ENCODE results near the gene BCAS1. TPM values are rescaled to one million over a fixed set of nuclear protein-coding genes. Genes with fewer than 3 reads are reported as not detected.
A peak's percentile ranks its signal among the peaks of the same experiment; 100 is the strongest.

The BCAS1 gene
- total RNA-seq, 2 donors from 2014 or later: not detected

- no peak overlapping the region for H3K4me3 ChIP-seq (ENCODE audit: low read length)
- no peak for DNase-seq
- H3K27ac ChIP-seq (ENCODE audit: low read depth, low read length): no peak overlapping the region
- 65 to 71% methylated on average over 7 to 8 of the region's 8 CpGs for WGBS, 2 experiments (ENCODE audit: insufficient coverage in 1 of 2, insufficient read length in 1 of 2)
- Mint-ChIP-seq H3K27ac (peak overlapping the region; percentile 41), H3K36me3 (ENCODE audit: low read depth) (no peaks in the 10 kb centered on the region), H3K27me3 (ENCODE audit: insufficient read depth) (no peaks in the 10 kb centered on the region), H3K4me3 (no peak overlapping the region), H3K9me3 (no peaks in the 10 kb centered on the region), H3K4me1 (peaks cover 32% of the 10 kb centered on the region)
- no peak for TF ChIP-seq CTCF (conservative IDR thresholded peaks at IDR 0.05)
- no peaks in the 10 kb centered on the region for H3K36me3 ChIP-seq (ENCODE audit: control insufficient read depth, insufficient read depth, low read length)
- H3K27me3 ChIP-seq (ENCODE audit: control insufficient read depth, insufficient read depth, low read length, poor library complexity, severe bottlenecking): no peaks in the 10 kb centered on the region
- no peaks in the 10 kb centered on the region for H3K9me3 ChIP-seq (ENCODE audit: control insufficient read depth, low read length)
- H3K9ac ChIP-seq (ENCODE audit: extremely low read depth, low read length, poor library complexity, severe bottlenecking): no peak overlapping the region
- H3K4me1 ChIP-seq (ENCODE audit: control insufficient read depth, insufficient read depth, low read length): peaks cover 11% of the 10 kb centered on the region
These were observed 170.8 kb downstream of the BCAS1 start for GRCh38 chr20:53899351-53900167.

- Mint-ChIP-seq H3K4me1 (peaks cover 32% of the 10 kb centered on the region), H3K9me3 (no peaks in the 10 kb centered on the region), H3K36me3 (ENCODE audit: low read depth) (no peaks in the 10 kb centered on the region), H3K27ac (no peak overlapping the region), H3K27me3 (ENCODE audit: insufficient read depth) (no peaks in the 10 kb centered on the region), H3K4me3 (no peak overlapping the region)
- no peak overlapping the region for H3K27ac ChIP-seq (ENCODE audit: low read depth, low read length)
- H3K4me3 ChIP-seq (ENCODE audit: low read length): no peak overlapping the region
- no peaks in the 10 kb centered on the region for H3K27me3 ChIP-seq (ENCODE audit: control insufficient read depth, insufficient read depth, low read length, poor library complexity, severe bottlenecking)
- DNase-seq: no peak
- no peak for TF ChIP-seq CTCF (conservative IDR thresholded peaks at IDR 0.05)
- H3K9ac ChIP-seq (ENCODE audit: extremely low read depth, low read length, poor library complexity, severe bottlenecking): no peak overlapping the region
- H3K9me3 ChIP-seq (ENCODE audit: control insufficient read depth, low read length): no peaks in the 10 kb centered on the region
- WGBS, 2 experiments (ENCODE audit: insufficient coverage in 1 of 2, insufficient read length in 1 of 2): 92 to 100% methylated on average over 8 of the region's 8 CpGs
- H3K4me1 ChIP-seq (ENCODE audit: control insufficient read depth, insufficient read depth, low read length): peaks cover 11% of the 10 kb centered on the region
- no peaks in the 10 kb centered on the region for H3K36me3 ChIP-seq (ENCODE audit: control insufficient read depth, insufficient read depth, low read length)
These were observed 171.8 kb downstream of the BCAS1 start for GRCh38 chr20:53898556-53898931.

GRCh38 chr20:53897884-53898555, 172.4 kb downstream of the BCAS1 start:
- no peak overlapping the region for H3K4me3 Mint-ChIP-seq
- no peak for DNase-seq
- no peaks in the 10 kb centered on the region for H3K36me3 Mint-ChIP-seq (ENCODE audit: low read depth)
- peaks cover 32% of the 10 kb centered on the region for H3K4me1 Mint-ChIP-seq
- no peaks in the 10 kb centered on the region for H3K36me3 ChIP-seq (ENCODE audit: control insufficient read depth, insufficient read depth, low read length)
- H3K9me3 Mint-ChIP-seq: no peaks in the 10 kb centered on the region
- WGBS, 2 experiments (ENCODE audit: insufficient coverage in 1 of 2, insufficient read length in 1 of 2): 67 to 68% methylated on average over 8 to 9 of the region's 9 CpGs
- no peak for TF ChIP-seq CTCF (conservative IDR thresholded peaks at IDR 0.05)
- no peaks in the 10 kb centered on the region for H3K27me3 ChIP-seq (ENCODE audit: control insufficient read depth, insufficient read depth, low read length, poor library complexity, severe bottlenecking)
- H3K9ac ChIP-seq (ENCODE audit: extremely low read depth, low read length, poor library complexity, severe bottlenecking): no peak overlapping the region
- H3K4me1 ChIP-seq (ENCODE audit: control insufficient read depth, insufficient read depth, low read length): peaks cover 11% of the 10 kb centered on the region
- H3K27me3 Mint-ChIP-seq (ENCODE audit: insufficient read depth): no peaks in the 10 kb centered on the region
- no peak overlapping the region for H3K27ac Mint-ChIP-seq
- peak overlapping the region; percentile 5 for H3K27ac ChIP-seq (ENCODE audit: low read depth, low read length)
- H3K9me3 ChIP-seq (ENCODE audit: control insufficient read depth, low read length): no peaks in the 10 kb centered on the region
- no peak overlapping the region for H3K4me3 ChIP-seq (ENCODE audit: low read length)
